Stomach (tissue), 9 donors: ENCODE measurements around the gene ACAP2. TPM values are rescaled to one million over a fixed set of nuclear protein-coding genes. Genes with fewer than 3 reads are reported as not detected.

ENCODE experiments used
- DNase-seq, 2 donors: peaks; one replicate each; pipeline versions ENCODE4 v3.0.0 to v3.0.0-alpha.2; 2013 to 2019
- H3K27ac ChIP-seq, 5 donors: fragments of 200-600 bp in 4 of 5; sonication (generic) in 4 of 5; one replicate each; pipeline ENCODE4 v1.5.1; 2013 to 2019; ENCODE audit warnings: mild to moderate bottlenecking in 1 of 5, moderate library complexity in 1 of 5
- H3K27me3 ChIP-seq, 3 donors: fragments of 200-600 bp; sonication (generic); one replicate each; pipeline ENCODE4 v1.5.1; 2017 to 2019; ENCODE audit warnings: mixed run types in 1 of 3
- H3K36me3 ChIP-seq, 4 donors: fragments of 200-600 bp; sonication (generic); 1 replicate in 3 of 4; 2 replicates in 1 of 4; pipeline ENCODE4 v1.5.1; 2016 to 2019
- H3K4me1 ChIP-seq, 4 donors: fragments of 200-600 bp; sonication (generic); one replicate each; pipeline ENCODE4 v1.5.1; 2016 to 2019
- H3K4me3 ChIP-seq, 4 donors: fragments of 200-600 bp; sonication (generic) in 3 of 4; one replicate each; pipeline ENCODE4 v1.5.1; 2016 to 2019; ENCODE audit warnings: mild to moderate bottlenecking in 1 of 4
- H3K9me3 ChIP-seq, 4 donors: fragments of 200-600 bp; sonication (generic); one replicate each; pipeline ENCODE4 v1.5.1; 2016 to 2019
- EP300 ChIP-seq: sonication (generic); formaldehyde crosslinking; IDR thresholded peaks from one replicate; pipeline ENCODE4 v1.6.1; 2017; ENCODE audit warnings: antibody characterized with exemption
- POLR2A ChIP-seq, 4 donors: fragments of 450-650 bp; IDR thresholded peaks; one replicate each; pipeline ENCODE4 v1.6.1; 2016; ENCODE audit warnings: antibody characterized with exemption in 4 of 4, control low read depth in 2 of 4, mild to moderate bottlenecking in 1 of 4, moderate library complexity in 1 of 4
- POLR2AphosphoS5 ChIP-seq, 3 donors: sonication (generic); formaldehyde crosslinking; IDR thresholded peaks; one replicate each; pipeline ENCODE4 v1.6.1; 2016; ENCODE audit warnings: antibody characterized with exemption in 3 of 3
- WGBS, 5 donors: extraction: QIAGEN DNeasy Blood & Tissue Kit in 3 of 5; methylation state at CpG; one replicate each; pipeline versions ENCODE4 v1.1.5 to v1.1.7; 2013 to 2018; 5-methylcytosine and 5-hydroxymethylcytosine counted together
- intact Hi-C: fragments of 100-400 bp; cut with DNase I; formaldehyde crosslinking; loops from one replicate; pipeline ENCODE4 v1.15.1; 2023; ENCODE audit warnings: low total_unique reads
- polyA plus RNA-seq, 3 donors: library from polyadenylated mRNA; stranded (reverse); fragments of 200-250 nt; gene quantifications; one replicate each; pipeline ENCODE4 v1.2.3, GENCODE V29; 2013
- total RNA-seq, 5 donors: library from RNA; depleted of rRNA; stranded (reverse); fragments of >200 nt; gene quantifications; one replicate each; pipeline versions ENCODE4 v1.1.0 to v1.2.3, GENCODE V29; 2014 to 2016
- TF ChIP-seq, protein P1 (sequence below), 7 experiments: fragments of 450-650 bp in 4 of 7; fragments of 200-600 bp in 3 of 7; sonication (generic) in 3 of 7; IDR thresholded peaks; one replicate each; pipeline ENCODE4 v1.5.1; 2016 to 2019; ENCODE audit warnings: antibody characterized with exemption in 7 of 7, control low read depth in 2 of 7, mild to moderate bottlenecking in 1 of 7
- donor health status: healthy with polysubstance abuse.
- donor health status: Bipolar disorder and iron deficiency.
- donor health status: healthy.

ACAP2 gene
- total and polyA plus RNA-seq, 8 donors: 4.6 to 159 (median 41.1) TPM

DNA sequence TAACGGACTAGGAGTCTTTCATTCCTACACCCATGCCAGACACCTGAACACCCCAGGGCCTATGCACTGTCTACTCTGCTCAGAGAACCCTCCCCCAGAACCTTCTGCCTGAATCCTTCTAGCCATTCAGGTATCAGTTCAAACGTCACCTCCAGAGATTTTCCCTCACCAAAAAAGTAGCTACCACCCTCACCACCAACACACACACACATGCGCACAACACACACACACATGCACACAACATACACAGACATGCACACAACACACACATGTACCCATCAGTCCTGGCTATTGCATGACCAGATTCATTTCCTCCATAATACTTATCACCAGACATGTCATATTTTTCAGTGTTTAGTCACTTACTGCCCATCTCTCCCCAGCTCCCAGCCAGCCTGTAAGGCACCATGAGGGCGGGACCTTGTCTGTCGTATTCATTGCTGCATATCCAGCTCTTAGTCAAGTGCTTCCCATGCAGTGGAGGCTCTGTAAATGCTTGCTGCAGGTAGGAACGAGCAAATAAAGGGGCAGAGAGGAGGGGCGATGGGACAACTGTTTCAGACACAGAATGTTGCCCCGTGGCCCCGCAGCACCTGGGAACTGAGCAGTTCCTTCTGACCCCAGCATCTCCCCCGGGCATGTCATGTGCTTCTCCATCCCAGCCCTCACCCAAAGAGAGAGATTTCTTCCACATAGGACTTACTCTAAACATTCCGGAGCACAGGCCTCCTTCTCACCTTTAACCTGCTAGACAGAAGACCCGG, 201.0 kb downstream of the ACAP2 start:
- H3K4me3 ChIP-seq: no peak overlapping the region
- no peak for DNase-seq
- TF ChIP-seq POLR2AphosphoS5 (IDR thresholded peaks at IDR 0.05) (no peak), EP300 (no peak), POLR2A (IDR thresholded peaks at IDR 0.05) (no peak)
- TF ChIP-seq, protein P1, sequence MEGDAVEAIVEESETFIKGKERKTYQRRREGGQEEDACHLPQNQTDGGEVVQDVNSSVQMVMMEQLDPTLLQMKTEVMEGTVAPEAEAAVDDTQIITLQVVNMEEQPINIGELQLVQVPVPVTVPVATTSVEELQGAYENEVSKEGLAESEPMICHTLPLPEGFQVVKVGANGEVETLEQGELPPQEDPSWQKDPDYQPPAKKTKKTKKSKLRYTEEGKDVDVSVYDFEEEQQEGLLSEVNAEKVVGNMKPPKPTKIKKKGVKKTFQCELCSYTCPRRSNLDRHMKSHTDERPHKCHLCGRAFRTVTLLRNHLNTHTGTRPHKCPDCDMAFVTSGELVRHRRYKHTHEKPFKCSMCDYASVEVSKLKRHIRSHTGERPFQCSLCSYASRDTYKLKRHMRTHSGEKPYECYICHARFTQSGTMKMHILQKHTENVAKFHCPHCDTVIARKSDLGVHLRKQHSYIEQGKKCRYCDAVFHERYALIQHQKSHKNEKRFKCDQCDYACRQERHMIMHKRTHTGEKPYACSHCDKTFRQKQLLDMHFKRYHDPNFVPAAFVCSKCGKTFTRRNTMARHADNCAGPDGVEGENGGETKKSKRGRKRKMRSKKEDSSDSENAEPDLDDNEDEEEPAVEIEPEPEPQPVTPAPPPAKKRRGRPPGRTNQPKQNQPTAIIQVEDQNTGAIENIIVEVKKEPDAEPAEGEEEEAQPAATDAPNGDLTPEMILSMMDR (IDR thresholded peaks at IDR 0.05): no peak
- H3K27me3 ChIP-seq: no peaks in the 10 kb centered on the region
- peaks cover 0 to 31% (median 19%) of the 10 kb centered on the region in 4 donors for H3K4me1 ChIP-seq
- 87 to 93% (median 91%) methylated on average over 12 of the region's 12 CpGs for WGBS, 5 donors
- H3K27ac ChIP-seq: peak overlapping the region in 1 of 5 donors; percentile 92
- peaks cover 0 to 5% (median 0%) of the 10 kb centered on the region in 4 donors for H3K9me3 ChIP-seq
- intact Hi-C loops: no loop called here
- peaks cover 0 to 12% (median 0%) of the 10 kb centered on the region in 4 donors for H3K36me3 ChIP-seq

DNA sequence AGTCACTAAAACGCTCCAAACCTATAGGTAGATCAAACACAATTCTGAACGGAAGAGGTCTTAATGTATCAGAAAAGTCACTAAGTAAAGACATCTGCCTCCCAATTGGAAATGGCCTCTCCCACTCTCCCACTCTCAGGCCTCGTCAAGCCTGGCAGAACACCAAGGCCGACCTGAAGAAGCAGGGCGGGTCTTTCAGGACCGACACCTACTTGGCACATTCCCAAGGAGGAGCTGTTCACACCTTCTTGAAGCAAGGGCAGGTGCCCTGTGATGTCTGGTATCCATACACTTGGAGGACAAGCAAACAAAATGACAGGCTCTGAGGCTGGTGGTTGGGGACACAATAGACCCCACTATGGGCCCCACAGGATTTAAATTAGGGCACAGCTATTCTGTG, 201.9 kb downstream of the ACAP2 start:
- Histone ChIP-seq H3K4me3 (no peak overlapping the region), H3K36me3 (peaks cover 0 to 6% (median 0%) of the 10 kb centered on the region in 4 donors), H3K27me3 (no peaks in the 10 kb centered on the region), H3K4me1 (peaks cover 0 to 31% (median 19%) of the 10 kb centered on the region in 4 donors), H3K27ac (peak overlapping the region in 2 of 5 donors; percentile 36 to 92), H3K9me3 (peaks cover 0 to 5% (median 0%) of the 10 kb centered on the region in 4 donors)
- intact Hi-C loops: no loop called here
- WGBS, 5 donors: 54 to 67% (median 62%) methylated on average over 6 of the region's 6 CpGs
- TF ChIP-seq, protein P1 (IDR thresholded peaks at IDR 0.05): no peak
- TF ChIP-seq POLR2A (IDR thresholded peaks at IDR 0.05): no peak
- no peak for TF ChIP-seq EP300
- DNase-seq: peak in 1 of 2 donors; percentile 48

DNA sequence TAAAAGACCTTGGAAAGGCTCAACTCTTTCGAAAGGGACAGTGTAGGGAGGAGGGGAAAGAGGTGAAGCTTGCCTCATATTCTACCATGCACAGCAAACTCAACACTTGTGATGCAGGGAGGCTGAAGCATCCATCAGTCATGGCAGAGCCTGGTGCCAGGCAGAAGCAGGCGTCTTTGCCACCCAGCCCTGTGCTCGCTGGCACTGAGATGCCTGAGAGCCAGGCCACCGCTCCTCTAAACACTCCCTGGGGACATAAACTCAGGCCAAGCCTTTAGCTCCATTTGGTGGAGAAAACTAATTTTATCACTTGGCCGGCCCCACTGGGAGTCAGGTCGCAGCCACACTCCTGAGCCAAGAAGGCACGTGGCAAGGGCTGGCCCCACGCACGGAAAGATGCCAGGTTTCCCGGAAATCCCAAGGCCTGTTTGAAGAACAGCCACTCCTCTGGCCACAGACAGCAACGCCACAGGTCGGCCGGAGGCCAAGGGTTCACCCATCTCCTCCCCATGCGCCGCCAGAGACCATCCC, 202.6 kb downstream of the ACAP2 start:
- intact Hi-C loops: no loop called here
- peak overlapping the region in 3 of 5 donors; percentile 36 to 92 (median 67) for H3K27ac ChIP-seq
- TF ChIP-seq POLR2A (IDR thresholded peaks at IDR 0.05) (no peak), EP300 (peak; percentile 45), POLR2AphosphoS5 (IDR thresholded peaks at IDR 0.05) (peak in 1 of 3 donors; percentile 56)
- TF ChIP-seq, protein P1 (IDR thresholded peaks at IDR 0.05): no peak
- peaks cover 0 to 31% (median 19%) of the 10 kb centered on the region in 4 donors for H3K4me1 ChIP-seq
- DNase-seq: no peak
- no peaks in the 10 kb centered on the region for H3K36me3 ChIP-seq
- H3K4me3 ChIP-seq: no peak overlapping the region
- peaks cover 0 to 5% (median 0%) of the 10 kb centered on the region in 4 donors for H3K9me3 ChIP-seq
- H3K27me3 ChIP-seq: no peaks in the 10 kb centered on the region
- WGBS, 5 donors: 47 to 85% (median 78%) methylated on average over 15 of the region's 15 CpGs

DNA sequence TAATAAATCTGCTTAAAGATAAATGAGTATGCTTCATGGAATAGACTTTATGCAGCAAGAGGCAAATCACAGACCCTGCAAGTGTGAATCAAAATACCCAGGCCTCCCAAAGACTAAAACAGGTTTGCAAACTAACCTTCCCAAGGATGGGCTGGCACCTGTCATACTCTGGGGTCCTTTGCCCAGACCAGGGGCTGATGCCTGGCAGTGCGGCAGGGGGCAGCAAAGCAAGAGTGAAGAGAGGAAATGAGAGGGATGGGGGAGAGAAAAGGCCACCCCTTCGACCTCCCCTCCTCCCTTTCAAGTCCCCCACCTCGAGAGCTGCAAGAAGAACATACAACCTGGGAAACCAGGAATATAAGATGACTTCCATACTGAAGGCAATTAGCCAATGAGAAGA, 203.7 kb downstream of the ACAP2 start:
- Histone ChIP-seq H3K9me3 (peaks cover 0 to 5% (median 0%) of the 10 kb centered on the region in 4 donors), H3K27ac (peak overlapping the region in 4 of 5 donors; percentile 36 to 92 (median 70)), H3K4me3 (no peak overlapping the region), H3K36me3 (no peaks in the 10 kb centered on the region), H3K27me3 (no peaks in the 10 kb centered on the region), H3K4me1 (peaks cover 0 to 31% (median 19%) of the 10 kb centered on the region in 4 donors)
- intact Hi-C loops: no loop called here
- 81 to 97% (median 87%) methylated on average over 3 of the region's 3 CpGs for WGBS, 5 donors
- no peak for TF ChIP-seq EP300
- no peak for TF ChIP-seq POLR2A (IDR thresholded peaks at IDR 0.05)
- no peak for TF ChIP-seq POLR2AphosphoS5 (IDR thresholded peaks at IDR 0.05)
- TF ChIP-seq, protein P1 (IDR thresholded peaks at IDR 0.05): no peak
- no peak for DNase-seq
